ENCODE measurements around the gene FYTTD1. TPM values are rescaled to one million over a fixed set of nuclear protein-coding genes. Genes with fewer than 3 reads are reported as not detected.

Gene FYTTD1
- total and polyA plus RNA-seq, 4 donors: 25.4 to 58.6 (median 40.7) TPM

GRCh38 chr3:197733042-197733441 lies 16.6 kb upstream of the FYTTD1 start:
- no peak overlapping the region for H3K4me3 ChIP-seq (ENCODE audit: low read length in 2 of 2)
- intact Hi-C loops (cut with DNase I): no loop called here
- no peak for ATAC-seq (ENCODE audit: low FRiP score)
- H3K9me3 ChIP-seq (ENCODE audit: control insufficient read depth, low read length): no peaks in the 10 kb centered on the region
- H3K27ac ChIP-seq (ENCODE audit: low read depth in 1 of 2, low read length in 2 of 2): no peak overlapping the region
- no peak for DNase-seq
- no peaks in the 10 kb centered on the region for H3K27me3 ChIP-seq (ENCODE audit: control insufficient read depth in 1 of 2, insufficient read depth in 2 of 2, low read length in 1 of 2)
- H3K36me3 ChIP-seq (ENCODE audit: control insufficient read depth in 1 of 2, insufficient read depth in 2 of 2, low read length in 1 of 2): no peaks in the 10 kb centered on the region
- H3K4me1 ChIP-seq (ENCODE audit: control insufficient read depth in 1 of 2, insufficient read depth in 2 of 2, low read length in 2 of 2): peaks cover 0 to 3% of the 10 kb centered on the region in 2 donors
- WGBS, 2 donors: 94 to 96% methylated on average over 4 of the region's 4 CpGs

DNA sequence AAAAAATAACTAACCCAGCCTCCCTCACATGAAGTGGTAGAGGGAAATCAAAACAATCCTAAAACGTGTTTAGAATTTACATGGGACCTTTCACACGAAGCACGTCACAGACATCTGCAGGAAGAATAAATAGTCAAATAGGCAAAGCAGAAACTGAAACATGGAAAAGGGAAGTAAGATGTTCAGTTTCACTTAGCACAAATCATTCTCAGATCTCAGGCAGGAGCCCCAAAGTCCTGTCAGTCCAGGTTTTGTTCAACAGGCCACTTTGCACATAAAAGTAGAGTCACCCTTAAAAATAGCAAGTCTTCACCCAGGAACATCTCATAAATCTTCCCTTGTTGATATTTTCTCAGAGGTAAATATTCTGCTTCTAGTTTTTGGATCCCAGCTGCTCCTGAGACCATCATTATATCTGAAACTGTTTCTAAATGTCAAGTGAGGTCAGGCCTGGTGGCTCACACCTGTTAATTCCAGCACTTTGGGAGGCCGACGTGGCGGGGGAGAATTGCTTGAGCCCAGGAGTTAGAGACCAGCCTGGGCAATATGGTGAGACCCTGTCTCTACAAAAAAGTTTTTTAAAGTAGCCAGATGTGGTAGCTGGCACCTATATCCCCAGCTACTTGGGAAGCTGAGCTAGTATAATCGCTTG lies 14.9 kb upstream of the FYTTD1 start:
- WGBS, 2 donors: 89 to 92% methylated on average over 7 of the region's 7 CpGs
- Histone ChIP-seq H3K27me3 (ENCODE audit: control insufficient read depth in 1 of 2, insufficient read depth in 2 of 2, low read length in 1 of 2) (no peaks in the 10 kb centered on the region), H3K4me3 (ENCODE audit: low read length in 2 of 2) (no peak overlapping the region), H3K27ac (ENCODE audit: low read depth in 1 of 2, low read length in 2 of 2) (no peak overlapping the region), H3K4me1 (ENCODE audit: control insufficient read depth in 1 of 2, insufficient read depth in 2 of 2, low read length in 2 of 2) (peaks cover 0 to 3% of the 10 kb centered on the region in 2 donors), H3K9me3 (ENCODE audit: control insufficient read depth, low read length) (no peaks in the 10 kb centered on the region), H3K36me3 (ENCODE audit: control insufficient read depth in 1 of 2, insufficient read depth in 2 of 2, low read length in 1 of 2) (no peaks in the 10 kb centered on the region)
- DNase-seq (peak in 1 of 2 donors; percentile 27), ATAC-seq (ENCODE audit: low FRiP score) (no peak)
- intact Hi-C loops (cut with DNase I): loop anchor here in 1 of 2 donors (5.0 kb wide), 1 partner anchor 57 kb away; no protein-coding TSS in a partner anchor

- H3K4me1 ChIP-seq (ENCODE audit: control insufficient read depth in 1 of 2, insufficient read depth in 2 of 2, low read length in 2 of 2): no peaks in the 10 kb centered on the region
- H3K27ac ChIP-seq (ENCODE audit: low read depth in 1 of 2, low read length in 2 of 2): peak overlapping the region in 1 of 2 donors; percentile 72
- WGBS, 2 donors: 0 to 1% methylated on average over 17 of the region's 17 CpGs
- no peaks in the 10 kb centered on the region for H3K9me3 ChIP-seq (ENCODE audit: control insufficient read depth, low read length)
- peak; percentile 1 for ATAC-seq (ENCODE audit: low FRiP score)
- DNase-seq: peak in 1 of 2 donors; percentile 75
- H3K27me3 ChIP-seq (ENCODE audit: control insufficient read depth in 1 of 2, insufficient read depth in 2 of 2, low read length in 1 of 2): no peaks in the 10 kb centered on the region
- H3K4me3 ChIP-seq (ENCODE audit: low read length in 2 of 2): peak overlapping the region; percentile 67 to 83
- intact Hi-C loops (cut with DNase I): loop anchor here in 1 of 2 donors (5.0 kb wide), 1 partner anchor 59 kb away; no protein-coding TSS in a partner anchor
- H3K36me3 ChIP-seq (ENCODE audit: control insufficient read depth in 1 of 2, insufficient read depth in 2 of 2, low read length in 1 of 2): no peaks in the 10 kb centered on the region
These were observed 13.6 kb upstream of the FYTTD1 start for GRCh38 chr3:197736010-197736490.

DNA sequence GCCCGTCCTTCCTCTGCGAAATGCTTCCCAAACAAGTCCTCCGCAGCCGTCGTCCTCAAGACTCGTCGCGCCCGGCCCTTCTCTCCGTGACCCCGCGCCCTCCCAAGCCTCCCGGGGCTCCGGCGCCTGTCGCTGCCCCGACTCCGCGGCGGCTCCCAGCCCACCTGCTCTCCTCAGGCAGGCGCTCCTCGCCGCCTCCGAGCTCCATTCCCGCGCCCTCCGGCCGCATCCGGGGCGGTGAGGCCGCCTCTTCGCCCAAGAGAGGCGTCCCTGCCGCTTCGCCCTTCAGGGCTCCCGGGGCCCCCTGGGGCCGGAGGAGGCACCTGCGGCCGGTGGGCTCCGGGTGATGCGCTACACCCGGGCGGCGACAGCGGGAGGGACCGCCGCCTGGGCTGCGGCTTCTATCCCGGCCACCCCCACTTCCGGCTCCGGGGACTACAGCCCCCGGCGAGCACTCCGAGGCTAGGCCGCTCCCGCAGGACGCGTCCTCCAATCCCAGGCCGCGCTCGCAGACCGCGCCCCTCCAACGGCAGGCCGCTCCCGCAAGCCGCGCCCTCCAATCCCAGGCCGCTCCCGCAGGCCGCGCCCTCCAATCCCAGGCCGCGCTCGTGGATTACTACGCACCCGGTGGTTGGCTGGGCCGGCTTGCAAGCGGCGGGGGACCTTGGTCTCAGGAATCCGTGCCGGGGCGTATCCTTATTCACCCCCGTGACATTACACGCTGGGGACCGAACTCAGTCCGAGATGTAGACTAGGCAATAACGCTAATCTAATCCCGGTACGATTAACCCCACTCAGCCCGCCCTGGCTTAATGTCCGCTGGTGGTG lies 13.0 kb upstream of the FYTTD1 start, which contains the start of gene RUBCN:
RUBCN (minus strand) TSS at position 414 of the 828 bp plus-strand sequence; CDS start at position 229, 185 bp downstream.
- H3K36me3 ChIP-seq (ENCODE audit: control insufficient read depth in 1 of 2, insufficient read depth in 2 of 2, low read length in 1 of 2): no peaks in the 10 kb centered on the region
- no peaks in the 10 kb centered on the region for H3K27me3 ChIP-seq (ENCODE audit: control insufficient read depth in 1 of 2, insufficient read depth in 2 of 2, low read length in 1 of 2)
- DNase-seq (peak; percentile 97 to 98), ATAC-seq (ENCODE audit: low FRiP score) (peak; percentile 100)
- H3K9me3 ChIP-seq (ENCODE audit: control insufficient read depth, low read length): no peaks in the 10 kb centered on the region
- peak within 1 kb of the TSS in 1 of 2 donors; percentile 80 for H3K27ac ChIP-seq (ENCODE audit: low read depth in 1 of 2, low read length in 2 of 2)
- peak within 1 kb of the TSS; percentile 67 to 83 for H3K4me3 ChIP-seq (ENCODE audit: low read length in 2 of 2)
- intact Hi-C loops (cut with DNase I): loop anchor here in 1 of 2 donors (5.0 kb wide), 1 partner anchor 59 kb away; no protein-coding TSS in a partner anchor
- WGBS, 2 donors: 0 to 1% methylated on average over 85 to 92 of the region's 92 CpGs
- H3K4me1 ChIP-seq (ENCODE audit: control insufficient read depth in 1 of 2, insufficient read depth in 2 of 2, low read length in 2 of 2): no peaks in the 10 kb centered on the region

DNA sequence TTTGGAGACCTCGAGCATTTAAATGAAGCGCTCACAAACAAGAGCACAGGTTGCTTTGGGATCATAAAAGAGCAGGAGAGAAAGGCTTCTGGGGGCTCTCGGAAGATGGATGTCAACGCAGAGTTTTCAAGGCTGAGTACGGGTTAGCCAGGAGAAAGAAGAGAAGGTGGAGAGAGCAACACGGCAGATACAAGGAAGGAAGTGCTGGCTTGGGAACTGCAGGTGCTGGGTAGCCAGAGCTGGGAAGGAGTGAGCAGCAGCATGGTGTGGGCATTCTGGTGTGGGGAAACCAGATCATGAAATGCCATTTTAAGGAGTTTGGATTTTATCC lies 12.4 kb upstream of the FYTTD1 start:
- 1 to 2% methylated on average over 6 of the region's 6 CpGs for WGBS, 2 donors
- Histone ChIP-seq H3K36me3 (ENCODE audit: control insufficient read depth in 1 of 2, insufficient read depth in 2 of 2, low read length in 1 of 2) (no peaks in the 10 kb centered on the region), H3K27me3 (ENCODE audit: control insufficient read depth in 1 of 2, insufficient read depth in 2 of 2, low read length in 1 of 2) (no peaks in the 10 kb centered on the region), H3K27ac (ENCODE audit: low read depth in 1 of 2, low read length in 2 of 2) (peak overlapping the region in 1 of 2 donors; percentile 80), H3K4me1 (ENCODE audit: control insufficient read depth in 1 of 2, insufficient read depth in 2 of 2, low read length in 2 of 2) (no peaks in the 10 kb centered on the region), H3K9me3 (ENCODE audit: control insufficient read depth, low read length) (no peaks in the 10 kb centered on the region), H3K4me3 (ENCODE audit: low read length in 2 of 2) (peak overlapping the region; percentile 44 to 72)
- intact Hi-C loops (cut with DNase I): loop anchor here in 1 of 2 donors (5.0 kb wide), 1 partner anchor 60 kb away; no protein-coding TSS in a partner anchor
- DNase-seq (peak in 1 of 2 donors; percentile 19), ATAC-seq (ENCODE audit: low FRiP score) (no peak)

- Histone ChIP-seq H3K4me3 (ENCODE audit: low read length in 2 of 2) (no peak overlapping the region), H3K27me3 (ENCODE audit: control insufficient read depth in 1 of 2, insufficient read depth in 2 of 2, low read length in 1 of 2) (no peaks in the 10 kb centered on the region), H3K4me1 (ENCODE audit: control insufficient read depth in 1 of 2, insufficient read depth in 2 of 2, low read length in 2 of 2) (no peaks in the 10 kb centered on the region), H3K9me3 (ENCODE audit: control insufficient read depth, low read length) (no peaks in the 10 kb centered on the region), H3K27ac (ENCODE audit: low read depth in 1 of 2, low read length in 2 of 2) (no peak overlapping the region), H3K36me3 (ENCODE audit: control insufficient read depth in 1 of 2, insufficient read depth in 2 of 2, low read length in 1 of 2) (no peaks in the 10 kb centered on the region)
- DNase-seq (peak in 1 of 2 donors; percentile 37), ATAC-seq (ENCODE audit: low FRiP score) (no peak)
- 68 to 71% methylated on average over 11 of the region's 11 CpGs for WGBS, 2 donors
- intact Hi-C loops (cut with DNase I): loop anchor here in 1 of 2 donors (5.0 kb wide), 1 partner anchor 61 kb away; no protein-coding TSS in a partner anchor
These were observed 11.8 kb upstream of the FYTTD1 start for GRCh38 chr3:197737749-197738462.

DNA sequence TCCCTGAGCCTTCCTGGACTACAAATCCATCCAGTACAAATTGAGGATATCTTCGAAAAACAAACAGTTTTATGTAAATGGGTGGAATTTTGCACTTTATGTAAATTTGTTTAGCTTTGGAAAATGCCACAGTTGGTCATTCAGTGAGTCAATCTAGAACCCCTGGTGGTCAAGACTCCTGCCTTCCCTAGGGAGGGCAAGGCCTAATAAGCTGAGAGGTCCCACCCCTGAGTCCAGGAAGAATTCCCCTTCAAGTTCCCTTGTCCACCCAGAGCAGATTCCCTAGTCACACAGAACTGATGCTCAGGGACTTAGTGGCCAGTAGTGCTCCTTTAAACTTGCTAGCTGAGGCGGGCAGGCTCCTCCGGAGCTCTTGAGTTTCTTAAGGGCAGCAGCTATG lies 6.9 kb upstream of the FYTTD1 start:
- no peak for DNase-seq
- intact Hi-C loops (cut with DNase I): no loop called here
- no peak overlapping the region for H3K27ac ChIP-seq (ENCODE audit: low read depth in 1 of 2, low read length in 2 of 2)
- WGBS, 2 donors: 84 to 85% methylated on average over 3 of the region's 3 CpGs
- H3K36me3 ChIP-seq (ENCODE audit: control insufficient read depth in 1 of 2, insufficient read depth in 2 of 2, low read length in 1 of 2): no peaks in the 10 kb centered on the region
- H3K4me1 ChIP-seq (ENCODE audit: control insufficient read depth in 1 of 2, insufficient read depth in 2 of 2, low read length in 2 of 2): no peaks in the 10 kb centered on the region
- no peaks in the 10 kb centered on the region for H3K27me3 ChIP-seq (ENCODE audit: control insufficient read depth in 1 of 2, insufficient read depth in 2 of 2, low read length in 1 of 2)
- H3K4me3 ChIP-seq (ENCODE audit: low read length in 2 of 2): no peak overlapping the region
- ATAC-seq (ENCODE audit: low FRiP score): no peak
- H3K9me3 ChIP-seq (ENCODE audit: control insufficient read depth, low read length): no peaks in the 10 kb centered on the region

DNA sequence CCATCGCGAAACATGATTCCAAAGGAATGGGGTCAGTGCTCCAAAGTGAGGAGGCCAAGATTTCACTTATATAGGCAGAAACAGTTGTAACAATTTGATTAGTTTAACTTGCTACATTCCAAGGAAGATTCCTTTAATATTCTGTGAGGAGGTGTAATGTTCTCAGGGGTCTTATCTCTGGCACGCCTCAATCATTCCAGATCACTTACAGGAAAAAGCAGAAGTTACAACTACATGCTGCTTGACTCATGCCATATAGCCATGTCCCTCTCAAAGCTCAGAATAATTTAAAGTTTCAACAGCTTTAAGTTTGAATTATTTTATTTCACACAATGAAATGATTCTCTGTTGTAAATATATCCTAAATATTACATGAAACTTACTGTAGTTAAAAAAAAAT lies 3.5 kb upstream of the FYTTD1 start:
- H3K4me1 ChIP-seq (ENCODE audit: control insufficient read depth in 1 of 2, insufficient read depth in 2 of 2, low read length in 2 of 2): no peaks in the 10 kb centered on the region
- no peaks in the 10 kb centered on the region for H3K9me3 ChIP-seq (ENCODE audit: control insufficient read depth, low read length)
- 84 to 89% methylated on average over 3 of the region's 3 CpGs for WGBS, 2 donors
- no peak overlapping the region for H3K27ac ChIP-seq (ENCODE audit: low read depth in 1 of 2, low read length in 2 of 2)
- DNase-seq: no peak
- intact Hi-C loops (cut with DNase I): loop anchor here in 1 of 2 donors (5.0 kb wide), 1 partner anchor 34 kb away; no protein-coding TSS in a partner anchor
- no peak for ATAC-seq (ENCODE audit: low FRiP score)
- H3K27me3 ChIP-seq (ENCODE audit: control insufficient read depth in 1 of 2, insufficient read depth in 2 of 2, low read length in 1 of 2): no peaks in the 10 kb centered on the region
- no peak overlapping the region for H3K4me3 ChIP-seq (ENCODE audit: low read length in 2 of 2)
- no peaks in the 10 kb centered on the region for H3K36me3 ChIP-seq (ENCODE audit: control insufficient read depth in 1 of 2, insufficient read depth in 2 of 2, low read length in 1 of 2)
